Lower leg skin (tissue), 4 donors: ENCODE data around the gene FBXO17. TPM values are rescaled to one million over a fixed set of nuclear protein-coding genes. Genes with fewer than 3 reads are reported as not detected.
"Not testable (repeated sequence)": the region's sequence is repeated elsewhere in the genome, so short reads cannot be mapped to it uniquely, and the experiment has no call there.

Experiments used
- DNase-seq, 2 donors: peaks; one replicate each; pipeline ENCODE4 v3.0.0-alpha.2; 2019; ENCODE audit warnings: low spot score in 2 of 2
- H3K4me3 ChIP-seq: fragments of 200-600 bp; sonication (generic); 2 replicates; pipeline ENCODE4 v1.5.1; 2017; ENCODE audit warnings: mild to moderate bottlenecking, low read depth; ENCODE audit not compliant: poor library complexity, severe bottlenecking
- POLR2A ChIP-seq, 2 donors: fragments of 450-650 bp; IDR thresholded peaks; one replicate each; pipeline ENCODE4 v1.6.1; 2016 to 2017; ENCODE audit warnings: antibody characterized with exemption in 2 of 2, mild to moderate bottlenecking in 1 of 2, moderate library complexity in 1 of 2
- WGBS, 2 donors: methylation state at CpG; one replicate each; pipeline ENCODE4 v1.1.5; 2018; 5-methylcytosine and 5-hydroxymethylcytosine counted together
- intact Hi-C: fragments of 100-400 bp; cut with DNase I; formaldehyde crosslinking; loops from one replicate; pipeline ENCODE4 v1.15.0; 2023; ENCODE audit warnings: low total_unique reads
- total RNA-seq, 4 donors: library from RNA; depleted of rRNA; stranded (reverse); fragments of >200 nt; gene quantifications; one replicate each; pipeline ENCODE4 v1.1.0, GENCODE V29; 2016
- TF ChIP-seq, protein P1 (sequence below), 3 donors: fragments of 450-650 bp; IDR thresholded peaks; one replicate each; pipeline ENCODE4 v1.5.1; 2016; ENCODE audit warnings: antibody characterized with exemption in 3 of 3, mild to moderate bottlenecking in 3 of 3, moderate library complexity in 2 of 3

Gene FBXO17
- total RNA-seq, 4 donors from 2014 or later, result 13.2 to 46.5 (median 34.3) TPM

DNA sequence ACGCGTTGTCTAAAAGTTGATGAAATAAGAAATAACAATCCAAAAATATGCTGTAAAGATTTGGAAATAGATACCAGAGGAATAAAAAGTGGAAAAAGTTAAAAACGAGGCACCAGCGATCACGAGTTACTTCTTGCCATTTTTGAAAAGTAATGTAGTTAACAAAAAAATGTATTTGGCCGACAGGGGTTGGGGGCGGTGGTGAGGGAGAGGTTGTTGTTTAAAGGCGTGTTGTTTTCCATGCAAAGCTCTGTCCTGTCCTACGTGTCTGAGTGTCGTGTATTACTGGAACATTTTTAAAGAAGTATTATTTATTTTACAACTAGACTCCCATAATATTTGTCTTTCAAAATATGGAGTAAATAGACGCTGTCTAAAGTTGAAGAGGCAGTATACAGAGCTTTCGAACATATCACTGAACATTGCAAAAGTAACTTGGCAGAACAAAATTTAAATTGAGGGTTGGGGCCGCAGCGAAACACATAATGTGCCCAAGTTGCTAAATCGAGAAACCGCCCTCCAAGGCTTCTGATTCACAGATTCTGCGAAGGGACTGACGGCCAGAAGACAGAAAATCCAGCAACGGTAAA is 823 bp downstream of the FBXO17 start:
- WGBS, 2 donors, result 17 to 20% methylated on average over 19 of the region's 19 CpGs
- TF ChIP-seq POLR2A (IDR thresholded peaks at IDR 0.05), result no peak
- TF ChIP-seq, protein P1, sequence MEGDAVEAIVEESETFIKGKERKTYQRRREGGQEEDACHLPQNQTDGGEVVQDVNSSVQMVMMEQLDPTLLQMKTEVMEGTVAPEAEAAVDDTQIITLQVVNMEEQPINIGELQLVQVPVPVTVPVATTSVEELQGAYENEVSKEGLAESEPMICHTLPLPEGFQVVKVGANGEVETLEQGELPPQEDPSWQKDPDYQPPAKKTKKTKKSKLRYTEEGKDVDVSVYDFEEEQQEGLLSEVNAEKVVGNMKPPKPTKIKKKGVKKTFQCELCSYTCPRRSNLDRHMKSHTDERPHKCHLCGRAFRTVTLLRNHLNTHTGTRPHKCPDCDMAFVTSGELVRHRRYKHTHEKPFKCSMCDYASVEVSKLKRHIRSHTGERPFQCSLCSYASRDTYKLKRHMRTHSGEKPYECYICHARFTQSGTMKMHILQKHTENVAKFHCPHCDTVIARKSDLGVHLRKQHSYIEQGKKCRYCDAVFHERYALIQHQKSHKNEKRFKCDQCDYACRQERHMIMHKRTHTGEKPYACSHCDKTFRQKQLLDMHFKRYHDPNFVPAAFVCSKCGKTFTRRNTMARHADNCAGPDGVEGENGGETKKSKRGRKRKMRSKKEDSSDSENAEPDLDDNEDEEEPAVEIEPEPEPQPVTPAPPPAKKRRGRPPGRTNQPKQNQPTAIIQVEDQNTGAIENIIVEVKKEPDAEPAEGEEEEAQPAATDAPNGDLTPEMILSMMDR (IDR thresholded peaks at IDR 0.05), result no peak
- intact Hi-C loops, result no loop called here
- DNase-seq, result peak in 1 of 2 donors; percentile 38
- H3K4me3 ChIP-seq, result peak overlapping the region; percentile 36

DNA sequence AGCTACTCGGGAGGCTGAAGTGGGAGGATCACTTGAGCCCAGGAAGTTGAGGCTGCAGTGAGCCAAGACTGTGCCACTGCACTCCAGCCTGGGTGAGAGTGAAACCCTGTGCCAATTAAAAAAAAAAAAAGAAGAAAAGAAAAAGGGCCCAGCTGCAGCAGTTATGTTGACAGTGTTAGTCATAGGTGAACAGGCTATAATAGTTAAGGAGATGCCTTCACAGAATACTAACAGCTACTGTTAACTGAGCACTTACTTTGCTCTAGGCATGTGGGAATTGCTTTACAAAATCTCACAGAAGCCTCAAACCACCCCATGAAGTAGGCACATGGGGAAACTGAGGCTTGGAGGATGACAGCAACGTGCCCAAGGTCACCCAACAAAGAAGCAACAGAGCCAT is 3.9 kb downstream of the FBXO17 start:
- no peak overlapping the region for H3K4me3 ChIP-seq
- no peak for DNase-seq
- 93 to 95% methylated on average over 2 of the region's 2 CpGs for WGBS, 2 donors
- TF ChIP-seq, protein P1 (IDR thresholded peaks at IDR 0.05), result no peak
- TF ChIP-seq POLR2A (IDR thresholded peaks at IDR 0.05), result no peak
- intact Hi-C loops, result no loop called here

DNA sequence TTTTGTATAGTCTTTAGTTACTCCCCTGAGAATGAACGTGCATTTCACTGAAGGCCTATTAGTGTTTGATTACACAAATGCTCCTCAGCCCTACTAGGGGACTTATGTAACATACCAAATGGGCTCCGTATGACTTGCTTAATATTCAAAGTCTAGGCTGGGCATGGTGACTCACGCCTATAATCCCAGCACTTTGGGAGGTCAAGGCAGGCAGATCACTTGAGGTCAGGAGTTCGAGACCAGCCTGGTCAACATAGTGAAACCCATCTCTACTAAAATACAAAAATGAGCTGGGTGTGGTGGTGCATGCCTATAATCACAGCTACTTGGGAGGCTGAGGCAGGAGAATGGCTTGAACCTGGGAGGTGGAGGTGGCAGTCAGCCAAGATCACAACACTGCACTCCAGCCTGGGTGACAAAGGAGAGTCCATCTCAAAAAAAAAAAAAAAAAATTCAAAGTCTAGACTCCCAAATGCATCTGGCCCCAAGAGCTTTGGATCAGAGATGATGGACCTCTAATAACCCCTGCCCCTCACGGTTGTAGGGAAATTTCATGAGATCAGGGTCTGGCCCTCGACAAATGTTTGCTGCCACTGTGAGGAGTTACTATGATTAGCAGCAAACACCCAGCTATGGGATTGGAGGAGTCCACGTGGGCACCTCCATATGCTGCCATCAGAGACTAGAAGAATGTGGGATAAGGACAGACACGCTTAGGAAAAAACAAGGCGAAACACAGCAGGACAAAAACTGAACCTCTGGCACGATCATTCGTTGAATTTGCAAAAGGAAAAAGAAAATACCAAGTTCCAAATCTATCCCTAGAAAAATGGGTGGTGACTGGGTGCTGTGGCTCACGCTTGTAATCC is 4.6 kb downstream of the FBXO17 start:
- H3K4me3 ChIP-seq, result no peak overlapping the region
- no peak for TF ChIP-seq POLR2A (IDR thresholded peaks at IDR 0.05)
- TF ChIP-seq, protein P1 (IDR thresholded peaks at IDR 0.05), result no peak
- no peak for DNase-seq
- intact Hi-C loops, result no loop called here
- 74 to 80% methylated on average over 12 of the region's 12 CpGs for WGBS, 2 donors

DNA sequence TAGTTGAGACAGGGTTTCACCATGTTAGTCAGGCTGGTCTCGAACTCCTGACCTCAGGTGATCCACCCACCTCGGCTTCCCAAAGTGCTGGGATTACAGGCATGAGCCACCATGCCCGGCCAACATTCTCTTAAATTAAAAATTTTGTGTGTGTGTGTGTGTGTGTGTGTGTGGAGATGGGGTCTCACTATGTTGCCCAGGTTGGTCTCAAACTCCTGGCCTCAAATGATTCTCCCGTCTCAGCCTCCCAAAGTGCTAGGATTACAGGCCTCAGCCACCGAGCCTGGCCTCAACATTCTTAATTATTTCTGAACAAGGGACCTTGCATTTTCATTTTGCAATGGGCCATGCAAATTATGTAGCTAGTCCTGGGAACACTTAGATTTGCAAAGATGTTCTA is 9.4 kb downstream of the FBXO17 start:
- intact Hi-C loops, result loop anchor here (10.0 kb wide), 1 partner anchor 79 kb away; no protein-coding TSS in a partner anchor
- 92 to 98% methylated on average over 5 of the region's 5 CpGs for WGBS, 2 donors
- H3K4me3 ChIP-seq, DNase-seq: not testable (repeated sequence)

GRCh38 chr19:38964738-38965137 is 10.8 kb downstream of the FBXO17 start:
- no peak for DNase-seq
- 85 to 95% methylated on average over 2 of the region's 2 CpGs for WGBS, 2 donors
- intact Hi-C loops, result loop anchor here (5.0 to 10.0 kb wide), 2 partner anchors 80 to 363 kb away; no protein-coding TSS in a partner anchor
- H3K4me3 ChIP-seq, result no peak overlapping the region
- TF ChIP-seq POLR2A (IDR thresholded peaks at IDR 0.05), result no peak
- TF ChIP-seq, protein P1 (IDR thresholded peaks at IDR 0.05), result no peak

- intact Hi-C loops, result loop anchor here (5.0 to 10.0 kb wide), 2 partner anchors 85 to 368 kb away; no protein-coding TSS in a partner anchor
- TF ChIP-seq POLR2A (IDR thresholded peaks at IDR 0.05), result no peak
- TF ChIP-seq, protein P1 (IDR thresholded peaks at IDR 0.05), result no peak
- WGBS, 2 donors, result 88 to 89% methylated on average over 5 of the region's 5 CpGs
- DNase-seq, result no peak
- H3K4me3 ChIP-seq, result no peak overlapping the region
Observed at GRCh38 chr19:38959618-38960017, 15.9 kb downstream of the FBXO17 start.
